C1 segment of cervical spinal cord (tissue), 14 donors: ENCODE data around the gene CCDC74B.
"Not testable (repeated sequence)": the region's sequence is repeated elsewhere in the genome, so short reads cannot be mapped to it uniquely, and the experiment has no call there.

Source experiments
- DNase-seq, 14 donors: peaks; one replicate each; lab custom pipeline; 2025; lab: John Stamatoyannopoulos, UW

Gene CCDC74B

GRCh38 chr2:130145006-130145414 is at the start of gene CCDC74B:
TSS of gene CCDC74B (minus strand) at chr2:130145112. CDS start at chr2:130144996, 116 bp downstream.
- DNase-seq: peak in 2 of 14 donors; percentile 23 to 47

- DNase-seq: not testable (repeated sequence)
These were observed 48.9 kb upstream of the CCDC74B start for GRCh38 chr2:130193824-130194223.

- not testable (repeated sequence) for DNase-seq
These were observed 47.5 kb upstream of the CCDC74B start for GRCh38 chr2:130192451-130192850.

- not testable (repeated sequence) for DNase-seq
These were observed 46.4 kb upstream of the CCDC74B start for GRCh38 chr2:130191319-130191718.

GRCh38 chr2:130190237-130190636 is 45.3 kb upstream of the CCDC74B start:
- no peak for DNase-seq

GRCh38 chr2:130188958-130189357 is 44.0 kb upstream of the CCDC74B start:
- DNase-seq: not testable (repeated sequence)

GRCh38 chr2:130187859-130188792 is 43.2 kb upstream of the CCDC74B start:
- not testable (repeated sequence) for DNase-seq

- DNase-seq: no peak
These were observed 42.4 kb upstream of the CCDC74B start for GRCh38 chr2:130187268-130187667.

GRCh38 chr2:130186391-130186790 is 41.5 kb upstream of the CCDC74B start:
- DNase-seq: no peak

- no peak for DNase-seq
These were observed 41.0 kb upstream of the CCDC74B start for GRCh38 chr2:130185896-130186295.

GRCh38 chr2:130185436-130185835 is 40.5 kb upstream of the CCDC74B start:
- DNase-seq: no peak

GRCh38 chr2:130183512-130184373 is 38.8 kb upstream of the CCDC74B start:
- peak in 9 of 14 donors; percentile 12 to 73 (median 36) for DNase-seq

GRCh38 chr2:130182826-130183511 is 38.1 kb upstream of the CCDC74B start:
- peak in 1 of 14 donors; percentile 42 for DNase-seq

GRCh38 chr2:130181880-130182682 is 37.2 kb upstream of the CCDC74B start, which contains the start of gene MZT2B:
TSS of gene MZT2B (plus strand) at chr2:130182262. CDS start at chr2:130182283, 21 bp downstream.
- peak; percentile 22 to 93 (median 88) for DNase-seq

GRCh38 chr2:130181325-130181879 is 36.5 kb upstream of the CCDC74B start, which contains the start of gene SMPD4:
TSS of gene SMPD4 (minus strand) at chr2:130181602. CDS start at chr2:130176592, 5,010 bp downstream.
- peak; percentile 76 to 96 (median 91) for DNase-seq

- not testable (repeated sequence) for DNase-seq
These were observed 35.8 kb upstream of the CCDC74B start for GRCh38 chr2:130180404-130181324.

GRCh38 chr2:130174866-130175265 is 30.0 kb upstream of the CCDC74B start:
- not testable (repeated sequence) for DNase-seq

GRCh38 chr2:130169896-130170295 is 25.0 kb upstream of the CCDC74B start:
- no peak for DNase-seq

GRCh38 chr2:130169163-130169562 is 24.3 kb upstream of the CCDC74B start:
- DNase-seq: not testable (repeated sequence)
